ENCODE data around the gene MYH1. TPM values are rescaled to one million over a fixed set of nuclear protein-coding genes. Genes with fewer than 3 reads are reported as not detected.

The MYH1 gene
- total and polyA plus RNA-seq, 4 donors = 0.14 TPM; not detected in 3

GRCh38 chr17:10458701-10459100, 59.6 kb downstream of the MYH1 start:
- 57% methylated on average over 3 of the region's 3 CpGs for WGBS

More at GRCh38 chr17:10458701-10459100, 59.6 kb downstream of the MYH1 start:
- Histone ChIP-seq H3K27ac (ENCODE audit: low read depth in 1 of 2, low read length in 2 of 2) (no peak overlapping the region), H3K4me1 (ENCODE audit: control insufficient read depth in 4 of 4, insufficient read depth in 4 of 4, low read length in 3 of 4) (no peaks in the 10 kb centered on the region), H3K4me3 (ENCODE audit: low read depth in 1 of 3, low read length in 3 of 3) (no peak overlapping the region), H3K36me3 (ENCODE audit: control insufficient read depth in 4 of 4, insufficient read depth in 3 of 4, low read depth in 1 of 4, low read length in 3 of 4) (no peaks in the 10 kb centered on the region), H3K9me3 (ENCODE audit: control insufficient read depth in 4 of 4, low read length in 3 of 4) (no peaks in the 10 kb centered on the region), H3K9ac (ENCODE audit: low read depth in 1 of 2, low read length in 2 of 2) (no peak overlapping the region), H3K27me3 (ENCODE audit: control insufficient read depth in 4 of 4, insufficient read depth in 4 of 4, low read length in 3 of 4) (peaks cover 0 to 4% (median 2%) of the 10 kb centered on the region in 4 donors)
- no peak for DNase-seq (ENCODE audit: low spot score)
- TF ChIP-seq ZBTB33 (IDR thresholded peaks at IDR 0.05) (no peak), FOXA1 (IDR thresholded peaks at IDR 0.05) (no peak), SP1 (IDR thresholded peaks at IDR 0.05) (no peak), HNF4G (IDR thresholded peaks at IDR 0.05) (no peak), CTCF (IDR thresholded peaks at IDR 0.05; ENCODE audit: low read depth, low read length, missing input control) (no peak), TAF1 (conservative IDR thresholded peaks at IDR 0.05) (no peak), JUND (IDR thresholded peaks at IDR 0.05) (no peak), MAX (IDR thresholded peaks at IDR 0.05) (no peak), RAD21 (IDR thresholded peaks at IDR 0.05) (no peak), GABPA (IDR thresholded peaks at IDR 0.05 in 1 of 2, conservative IDR thresholded peaks at IDR 0.05 in 1 of 2) (no peak), ATF3 (IDR thresholded peaks at IDR 0.05) (no peak), RXRA (IDR thresholded peaks at IDR 0.05) (no peak), YY1 (IDR thresholded peaks at IDR 0.05) (no peak), NR2F2 (IDR thresholded peaks at IDR 0.05) (no peak), HNF4A (conservative IDR thresholded peaks at IDR 0.05) (no peak), FOXA2 (IDR thresholded peaks at IDR 0.05) (no peak), EGR1 (IDR thresholded peaks at IDR 0.05; ENCODE audit: low read depth in 2 of 2) (no peak)
- TF ChIP-seq, protein P1, sequence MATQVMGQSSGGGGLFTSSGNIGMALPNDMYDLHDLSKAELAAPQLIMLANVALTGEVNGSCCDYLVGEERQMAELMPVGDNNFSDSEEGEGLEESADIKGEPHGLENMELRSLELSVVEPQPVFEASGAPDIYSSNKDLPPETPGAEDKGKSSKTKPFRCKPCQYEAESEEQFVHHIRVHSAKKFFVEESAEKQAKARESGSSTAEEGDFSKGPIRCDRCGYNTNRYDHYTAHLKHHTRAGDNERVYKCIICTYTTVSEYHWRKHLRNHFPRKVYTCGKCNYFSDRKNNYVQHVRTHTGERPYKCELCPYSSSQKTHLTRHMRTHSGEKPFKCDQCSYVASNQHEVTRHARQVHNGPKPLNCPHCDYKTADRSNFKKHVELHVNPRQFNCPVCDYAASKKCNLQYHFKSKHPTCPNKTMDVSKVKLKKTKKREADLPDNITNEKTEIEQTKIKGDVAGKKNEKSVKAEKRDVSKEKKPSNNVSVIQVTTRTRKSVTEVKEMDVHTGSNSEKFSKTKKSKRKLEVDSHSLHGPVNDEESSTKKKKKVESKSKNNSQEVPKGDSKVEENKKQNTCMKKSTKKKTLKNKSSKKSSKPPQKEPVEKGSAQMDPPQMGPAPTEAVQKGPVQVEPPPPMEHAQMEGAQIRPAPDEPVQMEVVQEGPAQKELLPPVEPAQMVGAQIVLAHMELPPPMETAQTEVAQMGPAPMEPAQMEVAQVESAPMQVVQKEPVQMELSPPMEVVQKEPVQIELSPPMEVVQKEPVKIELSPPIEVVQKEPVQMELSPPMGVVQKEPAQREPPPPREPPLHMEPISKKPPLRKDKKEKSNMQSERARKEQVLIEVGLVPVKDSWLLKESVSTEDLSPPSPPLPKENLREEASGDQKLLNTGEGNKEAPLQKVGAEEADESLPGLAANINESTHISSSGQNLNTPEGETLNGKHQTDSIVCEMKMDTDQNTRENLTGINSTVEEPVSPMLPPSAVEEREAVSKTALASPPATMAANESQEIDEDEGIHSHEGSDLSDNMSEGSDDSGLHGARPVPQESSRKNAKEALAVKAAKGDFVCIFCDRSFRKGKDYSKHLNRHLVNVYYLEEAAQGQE (IDR thresholded peaks at IDR 0.05) = no peak

Measured in liver (tissue), 9 donors.